ENCODE data around the gene SPIN4. TPM values are rescaled to one million over a fixed set of nuclear protein-coding genes. Genes with fewer than 3 reads are reported as not detected.
A peak's percentile ranks its signal among the peaks of the same experiment; 100 is the strongest.

Gene SPIN4
- total RNA-seq, 1 donor from 2014 or later = 1.3 TPM

DNA sequence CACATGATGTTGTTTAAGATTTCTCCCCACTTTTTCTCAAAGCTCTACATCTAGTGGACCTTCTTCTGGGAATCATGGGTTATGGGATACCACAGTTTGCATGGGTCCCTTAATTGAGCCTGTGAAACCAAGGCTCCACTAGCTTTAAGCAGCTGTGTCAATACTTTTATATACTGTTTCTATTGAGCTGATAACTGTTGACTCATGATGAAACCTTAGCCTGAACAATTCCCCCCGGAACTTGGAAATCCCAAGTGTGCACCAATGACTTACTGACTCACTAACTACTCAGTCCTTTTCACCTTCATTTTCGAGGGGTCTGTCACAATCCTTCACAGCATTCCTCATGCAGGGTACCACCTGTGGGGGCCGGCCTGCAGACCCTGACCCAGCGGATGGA is 12.7 kb upstream of the SPIN4 start:
- Histone ChIP-seq H3K36me3 (ENCODE audit: control insufficient read depth, insufficient read depth, low read length) (no peaks in the 10 kb centered on the region), H3K27me3 (ENCODE audit: control insufficient read depth, insufficient read depth, low read length) (no peaks in the 10 kb centered on the region), H3K4me3 (ENCODE audit: low read depth, low read length) (no peak overlapping the region)
- TF ChIP-seq, protein P1, sequence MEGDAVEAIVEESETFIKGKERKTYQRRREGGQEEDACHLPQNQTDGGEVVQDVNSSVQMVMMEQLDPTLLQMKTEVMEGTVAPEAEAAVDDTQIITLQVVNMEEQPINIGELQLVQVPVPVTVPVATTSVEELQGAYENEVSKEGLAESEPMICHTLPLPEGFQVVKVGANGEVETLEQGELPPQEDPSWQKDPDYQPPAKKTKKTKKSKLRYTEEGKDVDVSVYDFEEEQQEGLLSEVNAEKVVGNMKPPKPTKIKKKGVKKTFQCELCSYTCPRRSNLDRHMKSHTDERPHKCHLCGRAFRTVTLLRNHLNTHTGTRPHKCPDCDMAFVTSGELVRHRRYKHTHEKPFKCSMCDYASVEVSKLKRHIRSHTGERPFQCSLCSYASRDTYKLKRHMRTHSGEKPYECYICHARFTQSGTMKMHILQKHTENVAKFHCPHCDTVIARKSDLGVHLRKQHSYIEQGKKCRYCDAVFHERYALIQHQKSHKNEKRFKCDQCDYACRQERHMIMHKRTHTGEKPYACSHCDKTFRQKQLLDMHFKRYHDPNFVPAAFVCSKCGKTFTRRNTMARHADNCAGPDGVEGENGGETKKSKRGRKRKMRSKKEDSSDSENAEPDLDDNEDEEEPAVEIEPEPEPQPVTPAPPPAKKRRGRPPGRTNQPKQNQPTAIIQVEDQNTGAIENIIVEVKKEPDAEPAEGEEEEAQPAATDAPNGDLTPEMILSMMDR (IDR thresholded peaks at IDR 0.05; ENCODE audit: insufficient read depth, low read length, severe bottlenecking) = no peak
- DNase-seq (ENCODE audit: low read depth) (peak; percentile 4), FAIRE-seq (peak; percentile 13)

DNA sequence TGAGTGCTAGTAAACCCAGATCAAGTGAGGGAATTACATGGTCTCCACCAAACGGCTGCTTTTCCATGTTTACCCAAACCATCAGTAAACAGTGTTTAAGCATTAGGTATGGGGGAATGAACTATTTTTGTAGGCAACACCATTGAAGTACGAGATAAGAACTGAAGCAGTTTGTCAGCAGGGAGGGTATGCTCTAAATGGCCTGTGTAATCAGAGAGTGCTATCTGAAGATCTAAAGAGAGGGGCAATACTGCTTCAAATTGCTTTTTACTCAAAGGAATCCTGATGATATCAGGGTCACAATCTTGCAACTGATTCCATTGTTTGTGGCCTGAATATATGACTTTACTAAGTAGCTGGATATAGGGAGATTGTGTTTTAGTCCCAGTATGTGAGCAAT is 10.4 kb upstream of the SPIN4 start:
- Histone ChIP-seq H3K36me3 (ENCODE audit: control insufficient read depth, insufficient read depth, low read length) (no peaks in the 10 kb centered on the region), H3K4me3 (ENCODE audit: low read depth, low read length) (no peak overlapping the region), H3K27me3 (ENCODE audit: control insufficient read depth, insufficient read depth, low read length) (no peaks in the 10 kb centered on the region)
- FAIRE-seq (no peak), DNase-seq (ENCODE audit: low read depth) (no peak)
- TF ChIP-seq, protein P1 (IDR thresholded peaks at IDR 0.05; ENCODE audit: insufficient read depth, low read length, severe bottlenecking) = no peak

DNA sequence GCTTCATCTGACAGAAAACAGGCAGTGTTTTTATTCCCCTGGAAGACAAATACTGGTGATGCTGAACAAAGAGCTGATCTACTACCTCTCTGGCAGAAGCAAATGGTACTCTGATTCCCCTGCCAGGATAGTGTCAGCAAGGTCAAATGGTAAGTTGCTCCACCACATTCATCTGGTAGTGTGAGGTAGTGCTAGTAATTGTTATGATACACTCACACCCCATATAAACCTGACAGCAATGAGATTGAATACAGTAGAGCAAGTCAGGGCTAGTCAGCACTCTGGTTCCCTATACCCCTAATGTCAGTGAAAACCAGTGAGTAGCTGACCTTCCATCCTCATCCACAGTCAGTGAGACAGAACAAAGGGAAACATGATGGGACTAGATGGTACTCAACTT is 3.4 kb upstream of the SPIN4 start:
- DNase-seq (ENCODE audit: low read depth) (peak; percentile 59), FAIRE-seq (no peak)
- Histone ChIP-seq H3K36me3 (ENCODE audit: control insufficient read depth, insufficient read depth, low read length) (no peaks in the 10 kb centered on the region), H3K4me3 (ENCODE audit: low read depth, low read length) (no peak overlapping the region), H3K27me3 (ENCODE audit: control insufficient read depth, insufficient read depth, low read length) (no peaks in the 10 kb centered on the region)
- TF ChIP-seq, protein P1 (IDR thresholded peaks at IDR 0.05; ENCODE audit: insufficient read depth, low read length, severe bottlenecking) = no peak

DNA sequence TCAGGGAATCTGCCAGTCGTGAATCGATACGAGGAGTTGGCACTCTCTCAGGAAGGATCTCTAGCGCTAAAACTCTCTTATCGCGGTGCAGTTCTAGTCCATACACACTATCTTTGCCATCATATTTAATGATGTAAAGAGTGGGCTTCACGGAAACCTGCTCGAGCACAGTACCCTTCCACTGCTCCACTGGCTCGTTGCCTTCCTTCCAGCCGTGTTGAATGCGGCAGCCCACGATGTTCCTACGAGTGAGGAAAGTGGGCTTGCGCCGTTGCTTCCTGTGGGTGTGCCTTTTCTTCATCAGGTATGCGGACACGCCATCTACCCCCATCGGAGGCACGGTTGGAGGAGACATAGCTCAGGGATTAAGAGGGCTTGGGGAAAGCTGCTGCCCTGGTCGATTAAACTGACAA is 661 bp downstream of the SPIN4 start:
- TF ChIP-seq, protein P1 (IDR thresholded peaks at IDR 0.05; ENCODE audit: insufficient read depth, low read length, severe bottlenecking) = no peak
- peak; percentile 30 for DNase-seq (ENCODE audit: low read depth)
- FAIRE-seq = no peak

DNA sequence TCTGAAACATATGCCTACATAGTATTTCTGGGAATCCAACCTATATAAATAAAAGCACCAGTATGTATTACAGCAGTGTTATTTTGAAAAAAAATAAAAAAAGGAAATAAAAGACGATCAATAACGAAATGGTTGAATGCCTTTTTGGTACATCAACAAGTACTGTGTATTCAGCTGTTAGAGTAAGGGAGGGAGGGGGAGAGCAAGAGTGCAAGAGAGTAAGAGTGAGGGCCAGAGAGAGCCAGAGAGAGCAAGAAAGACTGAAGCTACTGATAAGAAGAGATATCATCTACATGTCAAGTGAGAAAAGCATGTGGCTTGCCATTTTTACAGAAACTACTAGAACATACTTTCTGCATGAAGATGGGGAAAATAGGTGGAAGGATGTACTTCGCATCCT is 1.8 kb downstream of the SPIN4 start:
- no peak for DNase-seq (ENCODE audit: low read depth)
- TF ChIP-seq, protein P1 (IDR thresholded peaks at IDR 0.05; ENCODE audit: insufficient read depth, low read length, severe bottlenecking) = no peak
- no peaks in the 10 kb centered on the region for H3K36me3 ChIP-seq (ENCODE audit: control insufficient read depth, insufficient read depth, low read length)
- FAIRE-seq = no peak
- no peaks in the 10 kb centered on the region for H3K27me3 ChIP-seq (ENCODE audit: control insufficient read depth, insufficient read depth, low read length)
- H3K4me3 ChIP-seq (ENCODE audit: low read depth, low read length) = no peak overlapping the region

More for the DNA sequence above, 661 bp downstream of the SPIN4 start:
- H3K4me3 ChIP-seq (ENCODE audit: low read depth, low read length) = peak overlapping the region; percentile 65
- H3K27me3 ChIP-seq (ENCODE audit: control insufficient read depth, insufficient read depth, low read length) = no peaks in the 10 kb centered on the region
- H3K36me3 ChIP-seq (ENCODE audit: control insufficient read depth, insufficient read depth, low read length) = no peaks in the 10 kb centered on the region

DNA sequence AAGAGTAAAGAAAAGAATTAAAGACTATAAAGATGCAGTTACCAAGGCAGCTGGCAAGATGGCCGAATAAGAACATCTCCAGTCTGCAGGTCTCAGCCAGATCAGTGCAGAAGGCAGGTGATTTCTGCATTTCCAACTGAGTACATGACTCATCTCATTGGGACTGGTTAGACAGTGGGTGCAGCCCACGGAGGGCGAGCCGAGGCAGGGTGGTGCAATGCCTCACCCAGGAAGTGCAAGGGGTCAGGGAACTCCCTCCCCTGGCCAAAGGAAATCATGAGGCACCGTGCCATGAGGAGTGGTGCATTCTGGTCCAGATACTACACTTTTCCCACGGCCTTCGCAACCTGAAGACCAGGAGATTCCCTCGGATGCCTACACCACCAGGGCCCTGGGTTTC is 20.5 kb downstream of the SPIN4 start:
- no peak for FAIRE-seq
- no peaks in the 10 kb centered on the region for H3K27me3 ChIP-seq (ENCODE audit: control insufficient read depth, insufficient read depth, low read length)
- TF ChIP-seq, protein P1 (IDR thresholded peaks at IDR 0.05; ENCODE audit: insufficient read depth, low read length, severe bottlenecking) = no peak
- peak; percentile 80 for DNase-seq (ENCODE audit: low read depth)
- H3K4me3 ChIP-seq (ENCODE audit: low read depth, low read length) = no peak overlapping the region
- H3K36me3 ChIP-seq (ENCODE audit: control insufficient read depth, insufficient read depth, low read length) = no peaks in the 10 kb centered on the region
